HTR-8/SVneo (cell line): ENCODE results near the gene PDSS1.
"Not testable (repeated sequence)": the region's sequence is repeated elsewhere in the genome, so short reads cannot be mapped to it uniquely, and the experiment has no call there.

Source experiments
- DNase-seq: peaks from one replicate; pipeline ENCODE4 v3.0.0; 2011; ENCODE audit warnings: low spot score, mixed read lengths; ENCODE audit not compliant: insufficient read length
- FAIRE-seq: peaks from 2 replicates; lab custom pipeline; 2011; peaks lifted over from hg19 to GRCh38; lab: Jason Lieb, UNC

Gene PDSS1

GRCh38 chr10:26697163-26697921, at the start of gene PDSS1:
PDSS1 (plus strand) TSS chr10:26697701; CDS start chr10:26697712, 11 bp downstream.
- no peak for FAIRE-seq
- DNase-seq = peak; percentile 65

GRCh38 chr10:26648245-26648636, 49.3 kb upstream of the PDSS1 start:
- not testable (repeated sequence) for DNase-seq, FAIRE-seq

GRCh38 chr10:26650406-26650805, 47.1 kb upstream of the PDSS1 start:
- DNase-seq (no peak), FAIRE-seq (no peak)

- DNase-seq, FAIRE-seq: not testable (repeated sequence)
Observed at GRCh38 chr10:26651476-26651875, 46.0 kb upstream of the PDSS1 start.

- FAIRE-seq = no peak
- no peak for DNase-seq
Observed at GRCh38 chr10:26653004-26653403, 44.5 kb upstream of the PDSS1 start.

GRCh38 chr10:26655746-26656145, 41.8 kb upstream of the PDSS1 start:
- no peak for FAIRE-seq
- no peak for DNase-seq

- DNase-seq = no peak
- no peak for FAIRE-seq
Observed at GRCh38 chr10:26662864-26663263, 34.6 kb upstream of the PDSS1 start.

GRCh38 chr10:26665080-26666048, 32.1 kb upstream of the PDSS1 start:
- FAIRE-seq = no peak

GRCh38 chr10:26675873-26676257, 21.6 kb upstream of the PDSS1 start:
- no peak for DNase-seq
- FAIRE-seq = no peak

More at GRCh38 chr10:26665080-26666048, 32.1 kb upstream of the PDSS1 start:
- no peak for DNase-seq

- DNase-seq = no peak
- FAIRE-seq = no peak
Observed at GRCh38 chr10:26679588-26679987, 17.9 kb upstream of the PDSS1 start.

GRCh38 chr10:26681076-26681475, 16.4 kb upstream of the PDSS1 start:
- DNase-seq = no peak
- no peak for FAIRE-seq

- peak; percentile 91 for FAIRE-seq
- not testable (repeated sequence) for DNase-seq
Observed at GRCh38 chr10:26681971-26682370, 15.5 kb upstream of the PDSS1 start.

GRCh38 chr10:26682931-26683330, 14.6 kb upstream of the PDSS1 start:
- FAIRE-seq (no peak), DNase-seq (no peak)

GRCh38 chr10:26684667-26685264, 12.7 kb upstream of the PDSS1 start:
- FAIRE-seq (peak; percentile 85), DNase-seq (peak; percentile 11)

- DNase-seq (no peak), FAIRE-seq (no peak)
Observed at GRCh38 chr10:26685441-26685840, 12.1 kb upstream of the PDSS1 start.

GRCh38 chr10:26689399-26689798, 8.1 kb upstream of the PDSS1 start:
- no peak for FAIRE-seq
- DNase-seq = no peak

- no peak for DNase-seq
- no peak for FAIRE-seq
Observed at GRCh38 chr10:26690731-26691475, 6.6 kb upstream of the PDSS1 start.

- DNase-seq = not testable (repeated sequence)
- peak; percentile 9 for FAIRE-seq
Observed at GRCh38 chr10:26694536-26694935, 3.0 kb upstream of the PDSS1 start.

- DNase-seq (no peak), FAIRE-seq (no peak)
Observed at GRCh38 chr10:26696786-26697162, 727 bp upstream of the PDSS1 start.
